ENCODE measurements around the gene SNRNP48. TPM values are rescaled to one million over a fixed set of nuclear protein-coding genes. Genes with fewer than 3 reads are reported as not detected.

The SNRNP48 gene
- total RNA-seq, 4 donors from 2014 or later, result 10.2 to 39.7 (median 14.6) TPM

DNA sequence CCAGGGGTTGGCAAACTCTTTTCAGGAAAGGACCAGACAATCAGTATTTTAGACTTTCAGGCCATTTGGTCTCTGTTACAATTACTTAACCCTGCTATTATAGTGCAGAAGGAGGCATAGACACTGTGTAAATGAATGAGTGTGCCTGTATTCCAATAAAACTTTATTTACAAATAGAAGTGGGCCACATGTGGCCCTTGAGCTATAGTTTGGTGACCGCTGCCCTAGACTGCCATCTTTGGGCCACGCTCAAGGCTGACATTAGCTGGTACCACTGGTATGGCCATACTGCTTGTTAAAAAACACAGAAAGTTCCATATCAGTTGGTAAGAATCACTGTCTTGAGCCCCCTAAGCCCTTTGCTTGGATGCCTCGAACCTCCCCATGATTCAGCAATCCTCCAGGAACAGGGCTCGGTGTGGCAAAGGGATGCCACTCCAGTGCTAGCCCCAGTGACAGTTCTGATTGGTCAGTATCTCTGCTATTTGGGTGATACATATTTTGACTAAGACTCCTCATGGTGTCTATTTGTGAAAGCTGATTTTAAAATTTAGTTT, 23.3 kb upstream of the SNRNP48 start:
- Histone ChIP-seq H3K4me1 (no peaks in the 10 kb centered on the region), H3K4me3 (no peak overlapping the region), H3K9me3 (no peaks in the 10 kb centered on the region), H3K36me3 (no peaks in the 10 kb centered on the region), H3K27ac (no peak overlapping the region), H3K27me3 (no peaks in the 10 kb centered on the region)
- no peak for DNase-seq
- intact Hi-C loops (cut with DNase I; ENCODE audit: low total_unique reads), result no loop called here
- no peak for TF ChIP-seq POLR2A (IDR thresholded peaks at IDR 0.05)
- TF ChIP-seq, protein P1, sequence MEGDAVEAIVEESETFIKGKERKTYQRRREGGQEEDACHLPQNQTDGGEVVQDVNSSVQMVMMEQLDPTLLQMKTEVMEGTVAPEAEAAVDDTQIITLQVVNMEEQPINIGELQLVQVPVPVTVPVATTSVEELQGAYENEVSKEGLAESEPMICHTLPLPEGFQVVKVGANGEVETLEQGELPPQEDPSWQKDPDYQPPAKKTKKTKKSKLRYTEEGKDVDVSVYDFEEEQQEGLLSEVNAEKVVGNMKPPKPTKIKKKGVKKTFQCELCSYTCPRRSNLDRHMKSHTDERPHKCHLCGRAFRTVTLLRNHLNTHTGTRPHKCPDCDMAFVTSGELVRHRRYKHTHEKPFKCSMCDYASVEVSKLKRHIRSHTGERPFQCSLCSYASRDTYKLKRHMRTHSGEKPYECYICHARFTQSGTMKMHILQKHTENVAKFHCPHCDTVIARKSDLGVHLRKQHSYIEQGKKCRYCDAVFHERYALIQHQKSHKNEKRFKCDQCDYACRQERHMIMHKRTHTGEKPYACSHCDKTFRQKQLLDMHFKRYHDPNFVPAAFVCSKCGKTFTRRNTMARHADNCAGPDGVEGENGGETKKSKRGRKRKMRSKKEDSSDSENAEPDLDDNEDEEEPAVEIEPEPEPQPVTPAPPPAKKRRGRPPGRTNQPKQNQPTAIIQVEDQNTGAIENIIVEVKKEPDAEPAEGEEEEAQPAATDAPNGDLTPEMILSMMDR (IDR thresholded peaks at IDR 0.05), result no peak

DNA sequence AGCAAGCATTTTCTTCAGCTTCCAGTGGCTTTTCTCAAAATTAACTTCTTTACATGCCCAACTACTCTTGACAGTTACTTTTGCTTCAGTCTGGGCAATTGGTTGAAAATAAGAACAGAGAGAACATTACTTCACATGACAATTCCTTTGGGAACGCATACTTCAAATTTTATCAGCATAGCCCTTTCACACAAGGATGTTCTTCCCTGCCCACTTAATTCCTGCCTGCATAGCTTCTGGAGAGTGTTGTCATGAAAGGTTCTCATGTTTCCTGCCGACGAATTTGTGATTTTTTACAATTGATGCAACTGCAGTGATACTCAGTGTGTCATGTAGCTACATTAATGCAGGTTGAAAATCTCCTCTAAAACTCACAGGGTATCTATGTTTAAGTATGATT, 22.0 kb upstream of the SNRNP48 start:
- intact Hi-C loops (cut with DNase I; ENCODE audit: low total_unique reads), result no loop called here
- no peaks in the 10 kb centered on the region for H3K36me3 ChIP-seq
- no peak overlapping the region for H3K27ac ChIP-seq
- TF ChIP-seq, protein P1 (IDR thresholded peaks at IDR 0.05), result no peak
- TF ChIP-seq POLR2A (IDR thresholded peaks at IDR 0.05), result no peak
- H3K27me3 ChIP-seq, result no peaks in the 10 kb centered on the region
- no peak for DNase-seq
- H3K9me3 ChIP-seq, result no peaks in the 10 kb centered on the region
- H3K4me3 ChIP-seq, result no peak overlapping the region
- H3K4me1 ChIP-seq, result no peaks in the 10 kb centered on the region

DNA sequence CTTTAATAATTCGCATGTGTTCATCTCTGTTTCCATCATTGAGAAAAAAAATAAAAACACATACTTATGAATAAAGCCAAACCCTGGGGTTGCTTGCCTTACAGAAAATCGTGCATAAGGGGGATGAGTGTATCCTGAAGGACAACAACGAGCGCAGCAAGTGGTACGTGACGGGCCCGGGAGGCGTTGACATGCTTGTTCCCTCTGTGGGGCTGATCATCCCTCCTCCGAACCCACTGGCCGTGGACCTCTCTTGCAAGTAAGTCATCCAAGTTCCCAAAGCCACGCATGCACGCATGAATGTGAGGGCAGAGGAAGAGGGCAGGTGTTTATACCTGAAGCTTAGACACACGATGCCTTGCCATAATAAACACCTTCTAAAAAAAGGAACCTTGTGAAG, 20.9 kb upstream of the SNRNP48 start:
- no peaks in the 10 kb centered on the region for H3K36me3 ChIP-seq
- no peak overlapping the region for H3K4me3 ChIP-seq
- no peaks in the 10 kb centered on the region for H3K27me3 ChIP-seq
- no peak for DNase-seq
- no peak overlapping the region for H3K27ac ChIP-seq
- intact Hi-C loops (cut with DNase I; ENCODE audit: low total_unique reads), result no loop called here
- no peaks in the 10 kb centered on the region for H3K9me3 ChIP-seq
- no peaks in the 10 kb centered on the region for H3K4me1 ChIP-seq
- TF ChIP-seq, protein P1 (IDR thresholded peaks at IDR 0.05), result no peak

DNA sequence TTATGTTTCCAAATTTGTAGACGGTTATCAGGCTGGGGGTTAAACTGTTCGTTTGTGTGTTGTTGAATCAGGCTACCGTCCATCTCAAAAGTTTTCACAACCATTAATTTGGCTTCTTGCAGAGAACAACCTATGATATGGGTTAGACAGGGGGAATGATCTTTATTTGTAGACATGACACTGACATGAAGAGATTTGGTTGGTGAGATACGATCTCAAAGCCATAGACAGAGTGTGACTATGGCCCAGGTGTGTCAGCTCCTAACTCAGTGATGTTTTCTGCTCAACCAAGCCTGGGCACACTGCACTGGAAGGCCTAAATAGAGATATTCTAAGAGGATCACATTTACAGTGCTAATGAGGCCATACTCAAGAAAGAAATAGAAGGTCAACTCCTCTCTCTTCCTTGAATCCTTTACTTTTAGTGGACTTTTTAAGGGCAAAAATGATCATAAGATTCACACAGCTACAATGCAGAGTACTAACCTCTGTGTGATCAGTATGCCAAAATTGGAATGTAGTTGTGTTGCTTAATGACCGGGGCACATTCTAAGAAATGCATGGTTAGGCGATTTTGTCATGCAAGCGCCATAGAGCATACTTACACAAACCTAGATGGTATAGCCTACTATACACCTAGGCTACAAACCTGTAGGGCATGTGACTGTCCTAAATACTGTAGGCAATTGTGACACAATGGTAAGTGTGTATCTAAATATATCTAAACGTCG, 17.6 kb upstream of the SNRNP48 start:
- H3K4me3 ChIP-seq, result no peak overlapping the region
- intact Hi-C loops (cut with DNase I; ENCODE audit: low total_unique reads), result no loop called here
- no peaks in the 10 kb centered on the region for H3K4me1 ChIP-seq
- H3K36me3 ChIP-seq, result no peaks in the 10 kb centered on the region
- DNase-seq, result no peak
- TF ChIP-seq, protein P1 (IDR thresholded peaks at IDR 0.05), result no peak
- no peak for TF ChIP-seq POLR2A (IDR thresholded peaks at IDR 0.05)
- H3K27me3 ChIP-seq, result no peaks in the 10 kb centered on the region
- no peaks in the 10 kb centered on the region for H3K9me3 ChIP-seq
- H3K27ac ChIP-seq, result no peak overlapping the region

DNA sequence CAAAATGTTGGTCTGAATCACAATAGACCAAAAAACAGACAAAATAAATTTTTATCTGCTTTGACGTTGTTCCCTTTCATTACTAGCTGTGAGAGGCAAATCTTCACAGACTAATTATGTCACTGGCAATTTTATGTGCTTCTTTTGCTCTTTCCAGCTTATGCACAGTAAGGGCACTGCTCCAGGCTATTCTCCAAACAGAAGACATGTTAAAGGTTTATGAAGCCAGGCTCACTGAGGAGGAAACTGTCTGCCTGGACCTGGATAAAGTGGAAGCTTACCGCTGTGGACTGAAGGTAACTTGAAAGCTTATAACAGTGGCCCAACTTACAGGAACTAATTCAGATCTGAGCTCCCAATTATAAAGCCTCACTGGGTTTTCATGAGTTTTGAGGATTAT, 15.5 kb upstream of the SNRNP48 start:
- Histone ChIP-seq H3K27ac (no peak overlapping the region), H3K4me1 (no peaks in the 10 kb centered on the region), H3K36me3 (no peaks in the 10 kb centered on the region), H3K27me3 (no peaks in the 10 kb centered on the region), H3K4me3 (no peak overlapping the region), H3K9me3 (no peaks in the 10 kb centered on the region)
- intact Hi-C loops (cut with DNase I; ENCODE audit: low total_unique reads), result no loop called here
- no peak for DNase-seq
- no peak for TF ChIP-seq POLR2A (IDR thresholded peaks at IDR 0.05)
- TF ChIP-seq, protein P1 (IDR thresholded peaks at IDR 0.05), result no peak

Measured in uterus (tissue), 4 donors.